Transverse colon (tissue), 4 donors: Measurements from ENCODE around the gene TICAM2. TPM values are rescaled to one million over a fixed set of nuclear protein-coding genes. Genes with fewer than 3 reads are reported as not detected.

Experiments used
- DNase-seq: peaks from one replicate; pipeline ENCODE4 v3.0.0-alpha.2; 2019
- H3K27ac ChIP-seq, 4 donors: fragments of 200-600 bp; sonication (generic); 2 replicates each; pipeline ENCODE4 v1.5.1; 2016 to 2018; ENCODE audit warnings: inconsistent platforms in 4 of 4
- H3K27me3 ChIP-seq: fragments of 200-600 bp; sonication (generic); 2 replicates; pipeline ENCODE4 v1.5.1; 2017; ENCODE audit warnings: inconsistent platforms
- H3K36me3 ChIP-seq, 4 donors: fragments of 200-600 bp; sonication (generic); 2 replicates each; pipeline ENCODE4 v1.5.1; 2017 to 2019; ENCODE audit warnings: inconsistent platforms in 4 of 4
- H3K4me1 ChIP-seq, 4 donors: fragments of 200-600 bp; sonication (generic); 2 replicates each; pipeline ENCODE4 v1.5.1; 2017 to 2020; ENCODE audit warnings: inconsistent platforms in 4 of 4
- H3K4me3 ChIP-seq, 4 donors: fragments of 200-600 bp; sonication (generic); 1 replicate in 1 of 4; 2 replicates in 3 of 4; pipeline versions ENCODE4 v1.5.1 to v1.6.1; 2017 to 2019; ENCODE audit warnings: inconsistent platforms in 4 of 4
- H3K9me3 ChIP-seq, 2 donors: fragments of 200-600 bp; sonication (generic); 2 replicates each; pipeline ENCODE4 v1.5.1; 2017 to 2019; ENCODE audit warnings: inconsistent platforms in 2 of 2
- CTCF ChIP-seq, 5 experiments: fragments of 200-600 bp in 3 of 5; fragments of 450-650 bp in 2 of 5; sonication (generic) in 3 of 5; IDR thresholded peaks; 1 replicate in 2 of 5; 2 replicates in 3 of 5; pipeline ENCODE4 v1.5.1; 2016 to 2017; ENCODE audit warnings: antibody characterized with exemption in 5 of 5, inconsistent platforms in 3 of 5, mild to moderate bottlenecking in 2 of 5, moderate library complexity in 1 of 5
- EP300 ChIP-seq: sonication (generic); formaldehyde crosslinking; IDR thresholded peaks from one replicate; pipeline ENCODE4 v1.6.1; 2017; ENCODE audit warnings: antibody characterized with exemption, low read depth
- POLR2A ChIP-seq: fragments of 450-650 bp; IDR thresholded peaks from one replicate; pipeline ENCODE4 v1.6.1; 2016; ENCODE audit warnings: antibody characterized with exemption, mild to moderate bottlenecking, moderate library complexity
- POLR2AphosphoS5 ChIP-seq, 3 donors: sonication (generic); formaldehyde crosslinking; IDR thresholded peaks; one replicate each; pipeline ENCODE4 v1.6.1; 2016; ENCODE audit warnings: antibody characterized with exemption in 3 of 3
- WGBS, 2 donors: methylation state at CpG; one replicate each; pipeline ENCODE4 v1.1.5; 2018; ENCODE audit warnings: low coverage in 1 of 2; 5-methylcytosine and 5-hydroxymethylcytosine counted together
- in situ Hi-C, 4 donors: fragments of 200-750 bp; cut with MboI; loops; one replicate each; pipeline versions ENCODE4 v1.15.0 to v1.15.1; 2017; ENCODE audit warnings: low sequenced_read_pairs in 3 of 4, low pct_ligation_motif_present in 1 of 4, low pct_unique_long_range_greater_than_20kb in 1 of 4
- intact Hi-C: fragments of 100-400 bp; cut with DNase I; formaldehyde crosslinking; loops from one replicate; pipeline ENCODE4 v1.15.1; 2023; ENCODE audit warnings: low total_unique reads
- total RNA-seq, 4 donors: library from RNA; depleted of rRNA; stranded (reverse); fragments of >200 nt; gene quantifications; one replicate each; pipeline ENCODE4 v1.1.0, GENCODE V29; 2016

Gene TICAM2
- total RNA-seq, 4 donors from 2014 or later, result 0.68 to 1.1 TPM; not detected in 2

- no peaks in the 10 kb centered on the region for H3K27me3 ChIP-seq
- in situ Hi-C loops (no loop called here), intact Hi-C loops (no loop called here)
- WGBS, 2 donors, result 0 to 25% methylated on average over 3 to 10 of the region's 10 CpGs
- H3K27ac ChIP-seq, result peak overlapping the region; percentile 99 to 100 (median 99)
- TF ChIP-seq EP300, result no peak
- H3K4me1 ChIP-seq, result peaks cover 24 to 55% (median 32%) of the 10 kb centered on the region in 4 donors
- H3K9me3 ChIP-seq, result peaks cover 7 to 12% of the 10 kb centered on the region in 2 donors
- peaks cover 0 to 17% (median 0%) of the 10 kb centered on the region in 4 donors for H3K36me3 ChIP-seq
- no peak for DNase-seq
- H3K4me3 ChIP-seq, result peak overlapping the region; percentile 81 to 90 (median 83)
These were observed 59.5 kb downstream of the TICAM2 start for GRCh38 chr5:115542651-115543364.

GRCh38 chr5:115542086-115542485 lies 60.2 kb downstream of the TICAM2 start:
- intact Hi-C loops, result no loop called here
- TF ChIP-seq EP300 (no peak), CTCF (IDR thresholded peaks at IDR 0.05) (no peak), POLR2A (no peak), POLR2AphosphoS5 (IDR thresholded peaks at IDR 0.05) (no peak)
- in situ Hi-C loops, result no loop called here
- peak overlapping the region; percentile 99 to 100 (median 99) for H3K27ac ChIP-seq
- H3K4me1 ChIP-seq, result peaks cover 30 to 62% (median 38%) of the 10 kb centered on the region in 4 donors
- H3K9me3 ChIP-seq, result peaks cover 7 to 12% of the 10 kb centered on the region in 2 donors
- no peak for DNase-seq
- H3K27me3 ChIP-seq, result no peaks in the 10 kb centered on the region
- WGBS, 2 donors, result 4 to 10% methylated on average over 2 of the region's 2 CpGs
- peaks cover 0 to 17% (median 0%) of the 10 kb centered on the region in 4 donors for H3K36me3 ChIP-seq
- peak overlapping the region; percentile 27 to 90 (median 83) for H3K4me3 ChIP-seq

GRCh38 chr5:115541611-115542010 lies 60.7 kb downstream of the TICAM2 start:
- intact Hi-C loops, result no loop called here

GRCh38 chr5:115535479-115536035 lies 66.7 kb downstream of the TICAM2 start:
- Histone ChIP-seq H3K9me3 (no peaks in the 10 kb centered on the region), H3K27me3 (no peaks in the 10 kb centered on the region), H3K4me3 (no peak overlapping the region), H3K27ac (no peak overlapping the region), H3K4me1 (peaks cover 43 to 99% (median 65%) of the 10 kb centered on the region in 4 donors), H3K36me3 (peaks cover 0 to 35% (median 0%) of the 10 kb centered on the region in 4 donors)
- 84 to 90% methylated on average over 3 of the region's 3 CpGs for WGBS, 2 donors
- in situ Hi-C loops (no loop called here), intact Hi-C loops (no loop called here)
- TF ChIP-seq POLR2A (no peak), CTCF (IDR thresholded peaks at IDR 0.05) (no peak), EP300 (no peak), POLR2AphosphoS5 (IDR thresholded peaks at IDR 0.05) (no peak)
- DNase-seq, result no peak

More at GRCh38 chr5:115541611-115542010, 60.7 kb downstream of the TICAM2 start:
- TF ChIP-seq POLR2AphosphoS5 (IDR thresholded peaks at IDR 0.05) (no peak), POLR2A (no peak), EP300 (no peak), CTCF (IDR thresholded peaks at IDR 0.05) (no peak)
- WGBS, 2 donors, result 11 to 12% methylated on average over 2 of the region's 2 CpGs
- in situ Hi-C loops, result no loop called here
- H3K36me3 ChIP-seq, result peaks cover 0 to 20% (median 0%) of the 10 kb centered on the region in 4 donors
- peaks cover 7 to 12% of the 10 kb centered on the region in 2 donors for H3K9me3 ChIP-seq
- H3K27me3 ChIP-seq, result no peaks in the 10 kb centered on the region
- peak overlapping the region; percentile 99 to 100 (median 99) for H3K27ac ChIP-seq
- H3K4me1 ChIP-seq, result peaks cover 30 to 67% (median 41%) of the 10 kb centered on the region in 4 donors
- no peak for DNase-seq
- peak overlapping the region; percentile 27 to 90 (median 83) for H3K4me3 ChIP-seq
